ENCODE measurements around the gene LSM2.
"Not testable (repeated sequence)": the region's sequence is repeated elsewhere in the genome, so short reads cannot be mapped to it uniquely, and the experiment has no call there.

LSM2 gene

GRCh38 chr6:31827286-31828079 lies 20.7 kb upstream of the LSM2 start, which contains the start of gene HSPA1B:
Gene HSPA1B (plus strand): TSS chr6:31827738. CDS start chr6:31827951, 213 bp downstream.
- DNase-seq (ENCODE audit: low read depth): peak; percentile 82

- DNase-seq (ENCODE audit: low read depth): no peak
Observed at GRCh38 chr6:31826793-31827285, 20.1 kb upstream of the LSM2 start.

GRCh38 chr6:31825553-31825952 lies 18.8 kb upstream of the LSM2 start:
- no peak for DNase-seq (ENCODE audit: low read depth)

- DNase-seq (ENCODE audit: low read depth): not testable (repeated sequence)
Observed at GRCh38 chr6:31823592-31824196, 16.9 kb upstream of the LSM2 start.

GRCh38 chr6:31822036-31822821 lies 15.5 kb upstream of the LSM2 start:
- DNase-seq (ENCODE audit: low read depth): no peak

- peak; percentile 51 for DNase-seq (ENCODE audit: low read depth)
Observed at GRCh38 chr6:31821301-31822035, 14.7 kb upstream of the LSM2 start.

GRCh38 chr6:31820399-31820798 lies 13.6 kb upstream of the LSM2 start:
- not testable (repeated sequence) for DNase-seq (ENCODE audit: low read depth)

- DNase-seq (ENCODE audit: low read depth): no peak
Observed at GRCh38 chr6:31819871-31820299, 13.1 kb upstream of the LSM2 start.

GRCh38 chr6:31817929-31818511 lies 11.3 kb upstream of the LSM2 start:
- not testable (repeated sequence) for DNase-seq (ENCODE audit: low read depth)

GRCh38 chr6:31817133-31817928 lies 10.6 kb upstream of the LSM2 start:
- not testable (repeated sequence) for DNase-seq (ENCODE audit: low read depth)

GRCh38 chr6:31815025-31815838 lies 8.5 kb upstream of the LSM2 start, which contains the start of the genes HSPA1A and HSPA1L:
Gene HSPA1A (plus strand): TSS chr6:31815543. CDS start chr6:31815757, 214 bp downstream.
Gene HSPA1L (minus strand): TSS chr6:31815283. CDS start chr6:31811972, 3,311 bp downstream.
- peak; percentile 47 for DNase-seq (ENCODE audit: low read depth)

GRCh38 chr6:31814677-31815024 lies 7.9 kb upstream of the LSM2 start:
- peak; percentile 38 for DNase-seq (ENCODE audit: low read depth)

GRCh38 chr6:31813465-31813849 lies 6.7 kb upstream of the LSM2 start:
- no peak for DNase-seq (ENCODE audit: low read depth)

- no peak for DNase-seq (ENCODE audit: low read depth)
Observed at GRCh38 chr6:31811645-31812044, 4.9 kb upstream of the LSM2 start.

GRCh38 chr6:31808599-31808998 lies 1.8 kb upstream of the LSM2 start:
- DNase-seq (ENCODE audit: low read depth): not testable (repeated sequence)

GRCh38 chr6:31805939-31806469 lies 762 bp downstream of the LSM2 start:
- no peak for DNase-seq (ENCODE audit: low read depth)

GRCh38 chr6:31801031-31801927 lies 5.5 kb downstream of the LSM2 start:
- DNase-seq (ENCODE audit: low read depth): not testable (repeated sequence)

GRCh38 chr6:31799781-31800180 lies 7.0 kb downstream of the LSM2 start:
- DNase-seq (ENCODE audit: low read depth): no peak

All from stimulated activated CD8-positive, alpha-beta memory T cell treated with anti-CD3 and anti-CD28 coated beads, Interleukin-7, amount 100 ng/mL, for 24 hours (primary cell).